HG03575 (cell line): Measurements from ENCODE around the gene PLCB4.
"Not testable (repeated sequence)": the region's sequence is repeated elsewhere in the genome, so short reads cannot be mapped to it uniquely, and the experiment has no call there.

ENCODE experiments used
- ATAC-seq: cut with Tn5 transposase; IDR thresholded peaks from one replicate; pipeline ENCODE4 v1.9.1; 2021; ENCODE audit not compliant: unreplicated experiment, insufficient number of reproducible peaks, low FRiP score; ENCODE audit errors: extremely low read depth

Gene PLCB4

DNA sequence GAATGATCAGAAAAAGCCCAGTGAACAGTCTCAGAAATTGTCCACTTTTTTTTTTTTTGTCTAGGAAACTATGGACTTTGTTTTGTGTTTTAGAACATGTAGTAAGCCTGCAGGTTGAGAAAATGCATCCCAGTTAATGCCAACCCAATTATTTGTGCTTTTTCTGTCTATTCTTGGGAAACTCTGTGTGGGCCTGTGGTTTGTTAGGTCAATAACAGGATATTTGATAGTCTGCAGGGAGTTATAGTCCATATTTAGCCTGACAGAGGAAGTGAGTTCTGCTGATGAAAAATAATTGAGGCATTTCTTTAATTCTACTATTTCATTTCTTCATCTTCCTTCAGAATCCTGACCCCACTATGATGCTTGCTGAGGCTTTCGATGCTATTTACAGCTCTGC is 291.5 kb downstream of the PLCB4 start:
- no peak for ATAC-seq

DNA sequence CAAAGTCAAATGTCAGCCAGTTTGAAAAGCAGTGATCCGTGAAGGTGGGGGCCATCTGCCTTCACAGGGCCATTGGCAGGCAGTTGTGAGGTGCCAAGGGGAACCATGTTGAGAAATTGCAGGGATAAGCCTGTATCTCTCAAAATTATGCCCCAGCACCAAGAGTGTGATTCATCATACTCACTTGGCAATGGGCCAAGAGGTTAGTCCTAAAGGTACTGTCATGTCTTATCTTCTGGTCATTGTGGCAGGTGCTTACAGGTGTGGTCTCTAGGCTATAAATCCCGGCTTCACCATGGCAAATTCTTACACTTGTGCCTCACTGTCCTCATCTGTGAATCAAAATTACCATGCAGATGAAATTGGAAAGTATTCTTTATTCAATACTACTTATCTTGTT is 294.8 kb downstream of the PLCB4 start:
- ATAC-seq = no peak

DNA sequence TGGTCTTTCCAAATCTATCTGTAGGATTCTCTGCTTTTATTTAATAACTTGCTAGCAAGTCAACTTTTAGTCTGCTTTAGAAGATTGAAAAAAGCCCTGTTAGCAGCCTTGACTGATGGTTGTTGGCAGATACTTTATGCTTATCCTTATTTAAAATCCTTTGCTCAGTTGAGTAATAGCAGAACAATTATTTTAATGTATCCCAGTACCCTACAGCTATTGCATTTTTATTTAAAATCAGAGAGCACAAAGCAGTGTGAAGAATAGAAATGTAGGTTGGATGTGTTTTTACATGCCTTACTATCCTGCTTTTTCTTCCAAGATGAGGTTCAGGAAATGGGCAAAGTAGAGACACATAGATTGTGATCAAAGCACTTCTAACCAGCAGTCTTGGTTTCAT is 298.4 kb downstream of the PLCB4 start:
- ATAC-seq = no peak

DNA sequence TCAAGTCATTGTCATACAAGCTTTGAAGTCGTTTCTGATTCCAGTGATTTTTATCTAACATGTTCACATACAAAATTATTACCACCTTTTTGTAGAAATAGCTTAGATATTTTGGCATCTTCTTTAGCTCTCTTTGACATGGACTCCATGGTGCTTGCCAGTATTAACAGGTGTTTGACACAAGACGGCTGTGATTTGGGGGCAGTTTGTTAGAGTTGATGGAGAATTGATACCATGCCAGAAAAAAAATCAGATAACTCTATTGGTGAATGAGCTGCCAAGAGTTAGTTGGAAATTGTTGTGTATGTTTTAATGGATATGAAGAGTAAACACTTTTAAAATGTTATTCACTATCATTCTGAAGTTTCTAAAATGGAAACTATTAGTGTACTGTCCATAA is 298.9 kb downstream of the PLCB4 start:
- ATAC-seq = no peak

DNA sequence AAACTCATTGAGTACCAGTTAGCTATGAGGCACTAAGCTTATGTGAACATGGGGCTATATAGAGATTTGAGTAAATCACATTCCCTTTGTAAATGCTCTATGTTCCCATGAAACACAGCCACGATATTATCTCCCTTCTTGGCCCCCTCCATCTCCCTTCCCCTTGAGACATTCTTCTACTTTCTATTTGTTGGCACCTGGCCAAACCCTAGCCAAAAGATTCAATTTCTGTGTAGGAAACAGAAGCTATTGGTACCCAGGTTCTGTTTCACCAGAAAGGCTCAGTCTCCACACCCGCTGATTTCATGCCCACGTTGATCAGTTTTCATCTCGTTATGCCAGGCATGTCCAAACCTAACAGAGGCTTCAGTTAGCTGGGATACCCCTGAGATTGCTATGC is 300.0 kb downstream of the PLCB4 start:
- ATAC-seq = no peak

DNA sequence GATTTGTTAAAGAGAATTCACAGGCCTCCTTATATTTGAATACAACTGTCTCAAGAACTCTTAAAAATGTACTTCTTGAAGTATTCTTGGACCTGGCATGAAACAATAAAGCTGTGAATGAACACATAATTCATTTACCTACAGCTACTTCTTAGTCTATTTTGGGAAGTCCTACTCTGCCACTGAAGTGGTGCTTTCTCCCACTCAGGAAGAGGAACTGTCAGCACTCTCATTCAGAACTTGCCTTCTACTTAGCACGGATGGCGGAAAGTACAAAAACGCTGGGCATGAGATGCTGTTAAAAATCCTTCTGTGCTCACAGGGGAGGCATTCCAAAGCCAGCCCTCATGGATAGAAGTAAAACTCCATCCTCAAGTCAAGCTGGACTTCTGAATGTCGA is 300.7 kb downstream of the PLCB4 start:
- ATAC-seq = no peak

DNA sequence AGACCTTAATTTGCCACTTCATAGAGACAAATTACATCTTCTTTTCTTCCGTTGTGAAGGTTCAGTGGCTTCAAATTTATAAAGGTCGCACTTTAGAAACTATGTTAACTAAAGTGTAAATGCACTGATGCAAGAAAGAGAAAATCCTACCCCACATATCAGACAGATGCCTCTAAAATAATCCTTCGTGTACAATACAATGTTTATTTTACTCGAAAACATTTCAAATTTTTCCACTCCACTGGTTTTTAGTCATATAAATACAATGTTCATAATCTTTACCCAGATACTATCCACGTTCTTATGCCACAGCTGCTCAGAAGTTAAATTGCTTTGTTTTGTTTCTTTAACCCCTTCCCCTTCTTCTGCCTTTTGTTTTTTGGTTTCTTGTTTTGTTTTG is 305.2 kb downstream of the PLCB4 start:
- ATAC-seq = no peak

DNA sequence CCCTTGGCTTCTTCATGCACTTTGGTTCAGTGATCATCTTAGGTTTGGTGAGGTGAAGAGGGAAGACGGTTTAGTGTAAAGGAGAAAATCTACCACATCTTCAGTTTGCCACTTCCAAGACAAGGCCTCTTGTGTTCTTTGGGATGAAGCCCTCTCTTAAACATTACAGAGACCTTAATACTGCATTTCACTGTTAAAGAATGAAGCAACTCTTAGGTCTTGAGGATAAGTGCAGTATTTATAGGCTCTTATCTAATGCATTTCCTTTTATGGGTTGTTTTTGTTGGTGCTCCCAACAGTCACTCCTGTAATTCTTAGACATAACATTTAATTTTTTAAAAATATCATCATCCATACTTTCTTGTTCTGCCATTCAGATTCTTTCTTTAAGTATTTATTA is 305.6 kb downstream of the PLCB4 start:
- ATAC-seq = no peak

DNA sequence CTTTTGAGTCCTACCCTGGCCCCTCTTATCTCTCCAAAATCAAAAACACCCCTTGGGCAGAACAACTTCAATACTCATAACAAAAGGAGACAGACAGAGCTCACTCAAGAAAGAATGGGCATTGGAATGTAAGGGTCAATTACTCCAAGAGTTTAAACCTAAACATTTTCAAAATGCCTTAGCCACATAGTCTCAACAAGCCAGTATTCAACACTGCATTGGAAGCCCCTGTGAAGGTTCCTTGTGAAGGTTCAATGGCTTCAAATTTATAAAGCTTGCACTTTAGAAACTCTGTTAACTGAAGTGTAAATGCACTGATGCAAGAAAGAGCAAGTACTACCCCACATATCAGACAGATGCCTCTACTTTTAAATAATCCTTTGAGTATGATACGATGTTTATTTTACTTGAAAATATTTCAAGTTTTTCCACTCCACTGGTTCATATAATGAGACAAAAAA is 306.4 kb downstream of the PLCB4 start:
- no peak for ATAC-seq

DNA sequence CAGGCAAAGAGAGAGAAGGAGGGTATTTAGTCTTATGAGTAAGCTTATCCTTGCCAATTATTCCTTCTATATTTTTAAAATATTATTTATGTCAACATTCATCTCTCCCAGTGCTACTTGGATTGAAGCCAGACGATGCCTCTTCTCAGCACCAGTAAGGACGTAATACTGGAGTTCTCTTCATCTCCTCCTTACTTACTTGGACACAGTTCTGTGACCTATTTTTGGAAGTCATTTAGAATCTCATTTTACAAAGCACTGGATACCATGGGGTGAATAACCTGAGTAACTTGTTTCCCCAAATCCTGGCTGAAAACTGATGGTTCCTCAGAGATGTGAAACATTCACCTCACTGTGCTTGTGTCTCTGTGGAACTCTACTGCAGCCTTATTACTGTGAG is 308.1 kb downstream of the PLCB4 start:
- ATAC-seq = no peak

DNA sequence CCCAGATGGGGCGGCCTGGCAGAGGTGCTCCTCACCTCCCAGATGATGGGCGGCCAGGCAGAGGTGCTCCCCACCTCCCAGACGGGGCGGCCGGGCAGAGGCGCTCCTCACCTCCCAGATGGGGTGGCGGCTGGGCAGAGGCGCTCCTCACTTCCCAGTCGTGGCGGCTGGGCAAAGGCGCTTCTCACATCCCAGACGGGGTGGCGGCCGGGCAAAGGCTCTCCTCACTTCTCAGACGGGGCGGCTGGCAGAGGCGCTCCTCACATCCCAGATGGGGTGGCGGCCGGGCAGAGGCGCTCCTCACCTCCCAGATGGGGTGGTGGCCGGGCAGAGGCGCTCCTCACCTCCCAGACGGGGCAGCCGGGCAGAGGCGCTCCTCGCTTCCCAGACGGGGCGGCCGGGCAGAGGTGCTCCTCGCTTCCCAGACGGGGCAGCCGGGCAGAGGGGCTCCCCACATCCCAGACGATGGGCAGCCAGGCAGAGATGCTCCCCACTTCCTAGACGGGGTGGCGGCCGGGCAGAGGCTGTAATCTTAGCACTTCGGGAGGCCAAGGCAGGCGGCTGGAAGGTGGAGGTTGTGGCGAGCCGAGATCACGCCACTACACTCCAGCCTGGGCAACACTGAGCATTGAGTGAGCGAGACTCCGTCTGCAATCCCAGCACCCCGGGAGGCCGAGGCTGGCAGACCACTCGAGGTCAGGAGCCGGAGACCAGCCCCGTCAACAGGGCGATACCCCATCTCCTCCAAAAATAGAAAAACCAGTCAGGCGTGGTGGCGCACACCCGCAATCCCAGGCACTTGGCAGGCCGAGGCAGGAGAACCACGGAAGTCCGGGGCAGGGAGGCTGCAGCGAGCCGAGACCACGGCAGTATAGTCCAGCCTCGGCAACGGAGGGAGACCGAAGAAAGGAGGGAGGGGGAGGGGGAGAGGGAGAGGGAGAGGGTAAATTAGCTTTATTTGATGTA is 316.7 kb downstream of the PLCB4 start:
- ATAC-seq = not testable (repeated sequence)

DNA sequence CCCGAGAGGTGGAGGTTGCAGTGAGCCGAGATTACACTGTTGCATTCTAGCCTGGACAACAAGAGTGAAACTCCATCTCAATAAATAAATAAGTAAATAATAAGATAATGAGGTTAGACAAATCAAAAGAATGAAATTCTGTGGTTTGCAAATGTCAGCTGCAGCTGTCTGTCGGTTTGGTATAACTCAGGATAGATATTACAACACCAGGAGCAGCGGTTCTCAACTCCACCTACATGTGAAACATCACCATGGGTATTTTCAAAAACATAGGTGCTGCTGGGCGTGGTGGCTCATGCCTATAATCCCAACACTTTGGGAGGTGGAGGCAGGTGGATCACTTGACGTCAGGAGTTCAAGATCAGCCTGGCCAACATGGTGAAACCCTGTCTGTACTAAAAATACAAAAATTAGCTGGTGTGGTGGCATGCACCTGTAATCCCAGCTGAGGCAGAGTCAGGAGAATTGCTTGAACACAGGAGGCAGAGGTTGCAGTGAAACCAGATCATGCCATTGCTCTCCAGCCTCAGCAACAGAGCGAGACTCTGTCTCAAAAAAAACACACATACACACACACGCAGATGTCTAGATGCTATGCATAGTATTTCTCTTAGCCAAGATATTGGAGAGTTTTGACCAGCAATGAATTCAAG is 319.4 kb downstream of the PLCB4 start:
- no peak for ATAC-seq

DNA sequence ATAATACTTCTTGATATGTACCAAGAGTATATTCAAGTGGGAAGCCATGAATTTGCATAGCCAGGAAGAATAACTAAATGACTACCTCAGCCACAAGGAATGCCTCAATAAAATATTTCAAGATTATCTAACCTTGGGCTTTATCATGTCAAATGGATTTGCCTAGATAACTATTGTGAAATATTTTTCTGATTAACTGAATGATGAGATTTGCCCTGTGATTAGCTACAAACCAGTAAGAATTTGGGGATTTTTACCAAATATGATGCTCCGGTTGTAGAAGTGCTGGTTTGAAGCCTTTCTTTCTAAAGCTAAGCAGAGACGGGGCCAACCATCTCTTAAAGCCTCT is 319.9 kb downstream of the PLCB4 start:
- ATAC-seq = no peak

DNA sequence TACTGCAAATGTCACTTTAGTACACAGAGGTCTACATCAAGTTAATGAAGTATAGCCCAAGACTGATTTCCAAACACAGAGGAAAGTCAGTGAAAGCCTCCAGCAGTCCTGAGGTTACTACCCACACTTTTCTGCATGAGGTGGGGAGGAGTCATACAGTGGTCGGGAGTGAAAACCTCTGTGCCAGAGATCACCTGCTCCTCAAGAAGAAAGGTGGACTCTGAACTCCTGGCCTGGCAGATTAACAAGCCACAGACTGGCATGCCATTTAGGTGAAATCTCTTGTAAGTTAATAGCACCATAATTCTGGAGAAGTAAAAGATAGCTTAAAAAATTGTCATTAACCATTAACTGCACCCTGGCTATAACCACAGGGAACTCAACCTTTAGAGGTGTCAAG is 320.5 kb downstream of the PLCB4 start:
- ATAC-seq = no peak

DNA sequence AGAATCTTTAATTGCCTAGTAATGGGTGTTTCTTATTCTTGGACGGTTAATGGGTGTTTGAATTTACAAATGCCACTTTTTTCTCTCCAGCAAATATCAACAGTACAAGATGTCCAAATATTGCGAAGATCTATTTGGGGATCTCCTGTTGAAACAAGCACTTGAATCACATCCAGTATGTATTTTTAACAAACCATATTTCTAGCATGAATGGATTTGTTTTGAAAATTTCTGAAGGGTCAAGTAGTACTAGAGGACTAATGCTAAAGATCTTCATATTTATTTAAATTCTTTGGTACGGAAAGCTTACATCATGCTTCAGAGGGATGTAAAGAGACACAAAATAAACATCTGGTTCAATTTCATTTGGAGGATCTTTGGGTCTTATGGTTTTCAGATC is 321.6 kb downstream of the PLCB4 start:
- ATAC-seq = no peak

DNA sequence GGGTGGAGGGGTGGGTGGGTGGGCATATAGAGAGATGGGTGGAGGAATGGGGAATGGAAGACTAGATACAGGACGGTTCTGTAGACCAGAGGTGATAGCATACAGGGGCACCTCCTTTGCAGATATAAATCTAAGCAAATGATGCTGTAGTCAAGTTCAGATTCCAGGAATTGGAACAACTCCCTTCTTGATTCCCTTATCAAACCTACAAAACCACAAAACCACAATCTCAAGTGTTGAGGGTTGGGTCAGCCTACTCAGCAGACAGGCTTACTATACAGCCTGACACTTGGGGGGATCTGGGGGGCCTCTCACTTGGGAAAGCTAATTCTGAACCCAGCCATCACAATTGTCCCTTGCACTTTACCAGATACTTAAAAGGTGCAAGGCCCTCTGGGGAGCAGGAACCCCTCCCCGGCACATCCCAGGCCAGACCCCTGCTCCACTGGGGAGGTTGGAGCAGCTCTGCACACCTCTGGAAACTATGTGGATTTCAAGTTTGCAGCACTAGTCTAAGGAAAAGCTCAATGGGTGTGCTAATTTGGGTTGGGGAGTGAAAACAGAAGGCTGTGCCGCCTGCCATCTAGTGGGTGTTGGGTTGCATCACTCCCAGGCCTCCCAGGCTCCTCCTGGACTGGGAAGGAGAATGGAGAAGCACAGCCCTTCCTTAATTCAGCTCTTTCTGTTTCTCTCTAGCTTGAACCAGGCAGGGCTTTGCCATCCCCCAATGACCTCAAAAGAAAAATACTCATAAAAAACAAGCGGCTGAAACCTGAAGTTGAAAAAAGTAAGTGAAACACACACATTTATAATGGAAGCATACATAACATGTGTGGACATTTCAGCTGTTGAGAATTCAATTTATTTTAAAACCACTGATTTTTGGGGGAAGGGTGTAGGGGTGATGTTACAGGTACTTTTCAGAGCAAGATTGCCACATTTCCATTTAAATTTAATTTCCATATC is 324.3 kb downstream of the PLCB4 start:
- ATAC-seq = no peak

DNA sequence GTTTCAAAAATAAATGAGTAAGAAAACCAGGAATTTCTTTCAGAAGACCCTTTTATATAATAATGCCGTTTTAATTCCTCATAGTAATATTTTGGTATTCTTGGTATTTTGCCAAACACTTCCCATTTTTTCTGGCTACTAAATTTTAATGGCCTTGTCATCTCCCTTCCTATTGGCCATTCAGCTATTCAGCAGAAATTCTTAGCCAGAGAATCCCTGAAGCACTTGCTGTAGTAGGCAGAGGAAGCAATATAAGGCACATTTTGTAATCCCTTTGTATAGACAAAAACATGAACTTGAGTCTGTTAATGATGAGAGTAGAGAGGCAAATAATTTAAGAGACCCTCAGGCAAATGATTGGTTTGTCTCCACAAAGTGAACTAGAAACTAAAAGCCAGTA is 327.1 kb downstream of the PLCB4 start:
- ATAC-seq = no peak

DNA sequence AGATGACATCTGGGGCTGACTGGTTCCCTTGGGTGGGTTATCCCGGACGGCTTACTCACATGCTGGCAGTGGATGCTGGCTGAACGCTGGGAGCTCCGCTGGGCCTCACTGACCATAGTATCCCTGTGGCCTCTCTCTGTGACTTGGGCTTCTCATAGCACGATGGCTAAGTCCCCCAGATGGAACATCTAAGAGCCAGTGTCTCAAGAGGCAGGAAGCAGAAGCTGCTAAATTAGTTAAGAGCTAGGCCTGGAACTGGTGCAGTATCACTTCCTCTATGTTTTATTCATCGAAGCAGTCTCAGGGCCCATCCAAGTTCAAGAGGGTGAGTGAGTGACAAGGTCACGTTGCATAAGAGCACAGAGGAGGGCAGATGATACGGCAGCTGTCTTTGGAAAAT is 329.0 kb downstream of the PLCB4 start:
- peak; percentile 87 for ATAC-seq

DNA sequence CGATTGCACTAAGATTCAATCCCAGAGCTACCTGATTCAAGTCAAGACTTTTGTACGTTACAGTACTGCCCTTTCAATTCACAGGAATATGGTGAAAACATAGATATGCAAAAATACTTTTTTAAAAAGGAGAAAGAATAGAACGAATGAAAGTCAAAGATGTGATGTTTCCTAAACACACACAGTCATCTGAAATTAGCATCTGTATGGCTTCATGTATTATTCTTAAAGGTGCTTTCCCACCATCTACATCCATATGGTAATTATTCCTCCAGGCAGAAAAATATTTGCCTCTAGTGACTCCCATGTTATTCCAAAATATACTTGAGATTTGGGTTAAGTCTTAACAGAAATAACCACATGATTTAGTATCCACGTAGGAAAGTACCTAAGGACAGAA is 330.0 kb downstream of the PLCB4 start:
- no peak for ATAC-seq
